Stomach (tissue), 4 donors: ENCODE measurements around the gene VASH1.

Experiments used
- EP300 ChIP-seq: sonication (generic); formaldehyde crosslinking; IDR thresholded peaks from one replicate; pipeline ENCODE4 v1.6.1; 2017; ENCODE audit warnings: antibody characterized with exemption
- POLR2AphosphoS5 ChIP-seq, 3 donors: sonication (generic); formaldehyde crosslinking; IDR thresholded peaks; one replicate each; pipeline ENCODE4 v1.6.1; 2016; ENCODE audit warnings: antibody characterized with exemption in 3 of 3
- TF ChIP-seq, protein P1 (sequence below), 7 experiments: fragments of 450-650 bp in 4 of 7; fragments of 200-600 bp in 3 of 7; sonication (generic) in 3 of 7; IDR thresholded peaks; one replicate each; pipeline ENCODE4 v1.5.1; 2016 to 2019; ENCODE audit warnings: antibody characterized with exemption in 7 of 7, control low read depth in 2 of 7, mild to moderate bottlenecking in 1 of 7

- TF ChIP-seq POLR2AphosphoS5 (IDR thresholded peaks at IDR 0.05) (no peak), EP300 (no peak)
- TF ChIP-seq, protein P1, sequence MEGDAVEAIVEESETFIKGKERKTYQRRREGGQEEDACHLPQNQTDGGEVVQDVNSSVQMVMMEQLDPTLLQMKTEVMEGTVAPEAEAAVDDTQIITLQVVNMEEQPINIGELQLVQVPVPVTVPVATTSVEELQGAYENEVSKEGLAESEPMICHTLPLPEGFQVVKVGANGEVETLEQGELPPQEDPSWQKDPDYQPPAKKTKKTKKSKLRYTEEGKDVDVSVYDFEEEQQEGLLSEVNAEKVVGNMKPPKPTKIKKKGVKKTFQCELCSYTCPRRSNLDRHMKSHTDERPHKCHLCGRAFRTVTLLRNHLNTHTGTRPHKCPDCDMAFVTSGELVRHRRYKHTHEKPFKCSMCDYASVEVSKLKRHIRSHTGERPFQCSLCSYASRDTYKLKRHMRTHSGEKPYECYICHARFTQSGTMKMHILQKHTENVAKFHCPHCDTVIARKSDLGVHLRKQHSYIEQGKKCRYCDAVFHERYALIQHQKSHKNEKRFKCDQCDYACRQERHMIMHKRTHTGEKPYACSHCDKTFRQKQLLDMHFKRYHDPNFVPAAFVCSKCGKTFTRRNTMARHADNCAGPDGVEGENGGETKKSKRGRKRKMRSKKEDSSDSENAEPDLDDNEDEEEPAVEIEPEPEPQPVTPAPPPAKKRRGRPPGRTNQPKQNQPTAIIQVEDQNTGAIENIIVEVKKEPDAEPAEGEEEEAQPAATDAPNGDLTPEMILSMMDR (IDR thresholded peaks at IDR 0.05): no peak
These were observed 45.7 kb upstream of the VASH1 start for GRCh38 chr14:76715511-76716081.
